Measurements from ENCODE around the gene HAX1.
"Not testable (repeated sequence)": the region's sequence is repeated elsewhere in the genome, so short reads cannot be mapped to it uniquely, and the experiment has no call there.

HAX1 gene

GRCh38 chr1:154272217-154272998 is at the start of gene HAX1:
Gene HAX1, plus strand, starts transcription at chr1:154272629. Its CDS starts 95 bp downstream, at chr1:154272724.
- DNase-seq: peak; percentile 98

- no peak for DNase-seq
Measured at GRCh38 chr1:154222918-154223317, 49.5 kb upstream of the HAX1 start.

GRCh38 chr1:154223621-154224020 is 48.8 kb upstream of the HAX1 start:
- no peak for DNase-seq

- DNase-seq: no peak
Measured at GRCh38 chr1:154225370-154225769, 47.1 kb upstream of the HAX1 start.

- not testable (repeated sequence) for DNase-seq
Measured at GRCh38 chr1:154231112-154231511, 41.3 kb upstream of the HAX1 start.

- DNase-seq: not testable (repeated sequence)
Measured at GRCh38 chr1:154233127-154233526, 39.3 kb upstream of the HAX1 start.

GRCh38 chr1:154236855-154237254 is 35.6 kb upstream of the HAX1 start:
- no peak for DNase-seq

- no peak for DNase-seq
Measured at GRCh38 chr1:154237435-154237834, 35.0 kb upstream of the HAX1 start.

GRCh38 chr1:154237880-154238506 is 34.4 kb upstream of the HAX1 start:
- DNase-seq: no peak

GRCh38 chr1:154239491-154239890 is 32.9 kb upstream of the HAX1 start:
- no peak for DNase-seq

- no peak for DNase-seq
Measured at GRCh38 chr1:154240294-154240833, 32.1 kb upstream of the HAX1 start.

- DNase-seq: no peak
Measured at GRCh38 chr1:154241703-154242351, 30.6 kb upstream of the HAX1 start.

GRCh38 chr1:154253671-154254070 is 18.8 kb upstream of the HAX1 start:
- no peak for DNase-seq

- DNase-seq: no peak
Measured at GRCh38 chr1:154256686-154257085, 15.7 kb upstream of the HAX1 start.

GRCh38 chr1:154258784-154259183 is 13.6 kb upstream of the HAX1 start:
- DNase-seq: no peak

GRCh38 chr1:154260127-154260526 is 12.3 kb upstream of the HAX1 start:
- no peak for DNase-seq

GRCh38 chr1:154263465-154264332 is 8.7 kb upstream of the HAX1 start:
- DNase-seq: no peak

GRCh38 chr1:154264454-154264853 is 8.0 kb upstream of the HAX1 start:
- no peak for DNase-seq

GRCh38 chr1:154265586-154265985 is 6.8 kb upstream of the HAX1 start:
- no peak for DNase-seq

GRCh38 chr1:154270833-154271232 is 1.6 kb upstream of the HAX1 start:
- no peak for DNase-seq

- DNase-seq: no peak
Measured at GRCh38 chr1:154272999-154273563, 652 bp downstream of the HAX1 start.

- DNase-seq: no peak
Measured at GRCh38 chr1:154276797-154277196, 4.4 kb downstream of the HAX1 start.
